Heart right ventricle (tissue), 16 donors: ENCODE measurements around the gene CHMP1A. TPM values are rescaled to one million over a fixed set of nuclear protein-coding genes. Genes with fewer than 3 reads are reported as not detected.

Source experiments
- ATAC-seq, 8 donors: fragments of 200-7000 bp; cut with Tn5 transposase; one replicate each; pipeline ENCODE4 v1.9.1; 2020; ENCODE audit warnings: mild to moderate bottlenecking in 8 of 8, moderate library complexity in 8 of 8, moderate number of reproducible peaks in 1 of 8
- DNase-seq, 2 donors: peaks; one replicate each; pipeline ENCODE4 v3.0.0-alpha.2; 2020
- H3K27ac ChIP-seq, 10 donors: fragments of 200-600 bp; sonication (generic) in 2 of 10; one replicate each; pipeline versions ENCODE4 v1.5.0 to v1.8.0; 2020 to 2022; ENCODE audit warnings: mild to moderate bottlenecking in 3 of 10
- H3K27me3 ChIP-seq, 7 donors: fragments of 200-600 bp; one replicate each; pipeline ENCODE4 v1.8.0; 2021 to 2022; ENCODE audit warnings: mild to moderate bottlenecking in 2 of 7
- H3K36me3 ChIP-seq, 9 donors: fragments of 200-600 bp; sonication (generic) in 1 of 9; one replicate each; pipeline versions ENCODE4 v1.5.0 to v1.8.0; 2020 to 2022; ENCODE audit warnings: mild to moderate bottlenecking in 2 of 9
- H3K4me1 ChIP-seq, 9 donors: fragments of 200-600 bp; sonication (generic) in 1 of 9; one replicate each; pipeline versions ENCODE4 v1.5.0 to v1.8.0; 2020 to 2022; ENCODE audit warnings: mild to moderate bottlenecking in 4 of 9
- H3K4me3 ChIP-seq, 10 donors: fragments of 200-600 bp; sonication (generic) in 2 of 10; one replicate each; pipeline versions ENCODE4 v1.5.0 to v1.8.0; 2020 to 2022; ENCODE audit warnings: mild to moderate bottlenecking in 7 of 10, moderate library complexity in 2 of 10
- H3K9me3 ChIP-seq, 11 donors: fragments of 200-600 bp in 10 of 11; sonication (generic) in 2 of 11; one replicate each; pipeline versions ENCODE4 v1.5.0 to v1.8.0; 2013 to 2022; ENCODE audit warnings: mild to moderate bottlenecking in 2 of 11, control low read depth in 1 of 11, moderate library complexity in 1 of 11
- WGBS, 2 donors: extraction: QIAGEN DNeasy Blood & Tissue Kit; methylation state at CpG; one replicate each; pipeline ENCODE4 v1.1.7; 2013; ENCODE audit warnings: inconsistent platforms in 1 of 2; 5-methylcytosine and 5-hydroxymethylcytosine counted together
- intact Hi-C, 10 donors: fragments of 100-400 bp; cut with DNase I; formaldehyde crosslinking; loops; one replicate each; pipeline versions ENCODE4 v1.11.1 to v1.14.2; 2022
- polyA plus RNA-seq, 2 donors: library from polyadenylated mRNA; stranded (reverse); fragments of 200-250 nt; gene quantifications; one replicate each; pipeline ENCODE4 v1.2.3, GENCODE V29; 2013
- total RNA-seq, 10 donors: library from RNA; stranded (reverse); fragmentation: NEBNext Ultra II Directional in 3 of 10; extraction: Animal tissue kit (Norgen Biotek cat#: 25700) in 3 of 10; gene quantifications; one replicate each; pipeline versions ENCODE4 v1.2.1 to v1.2.4, GENCODE V29; 2021 to 2023
- TF ChIP-seq, protein P1 (sequence below), 9 donors: fragments of 200-600 bp; sonication (generic) in 2 of 9; IDR thresholded peaks; one replicate each; pipeline versions ENCODE4 v1.5.0 to v1.8.0; 2021 to 2022; ENCODE audit warnings: antibody characterized with exemption in 9 of 9, mild to moderate bottlenecking in 5 of 9, moderate library complexity in 1 of 9
- donor health status: Arrhythmogenic right ventricular cardiomyopathy.
- donor health status: ischemic (EF 13 %, LVEDD 7.1; RV severe dilation, severe dysfunction).
- donor health status: healthy with polysubstance abuse.
- donor health status: DM: no; HTN: yes; CAD: no.
- donor health status: DM: no; HTN: no; CAD: no.
- donor health status: ischemic (EF 25% LVEDD 6.9; RV normal size, moderate dysfunction).
- donor health status: ischemic (EF 25% LVEDD 5.7; RV mildly dilated, moderate dysfunction).
- donor health status: healthy.
- donor health status: DM: yes; HTN: yes; CAD: no.
- donor health status: Ischemic cardiomyopathy.
- donor health status: ischemic (EF 35%, LVEDD 5.7; RV mildly dilated, moderate dysfunction).
- donor health status: nonischemic (EF 11% LVEDD 7.7; RV severe dilation, severe dysfunction).
- donor health status: DM: yes; HTN: yes; CAD: no.
- donor health status: PGD.
- donor health status: ischemic (EF 29% LVEDD 5.4; RV normal size, mild dysfunction).
- donor health status: nonischemic (EF 23%, LVEDD 6.1; RV moderate dilation, normal function).

Gene CHMP1A
- total and polyA plus RNA-seq, 12 donors = 30.6 to 71.4 (median 36.7) TPM

DNA sequence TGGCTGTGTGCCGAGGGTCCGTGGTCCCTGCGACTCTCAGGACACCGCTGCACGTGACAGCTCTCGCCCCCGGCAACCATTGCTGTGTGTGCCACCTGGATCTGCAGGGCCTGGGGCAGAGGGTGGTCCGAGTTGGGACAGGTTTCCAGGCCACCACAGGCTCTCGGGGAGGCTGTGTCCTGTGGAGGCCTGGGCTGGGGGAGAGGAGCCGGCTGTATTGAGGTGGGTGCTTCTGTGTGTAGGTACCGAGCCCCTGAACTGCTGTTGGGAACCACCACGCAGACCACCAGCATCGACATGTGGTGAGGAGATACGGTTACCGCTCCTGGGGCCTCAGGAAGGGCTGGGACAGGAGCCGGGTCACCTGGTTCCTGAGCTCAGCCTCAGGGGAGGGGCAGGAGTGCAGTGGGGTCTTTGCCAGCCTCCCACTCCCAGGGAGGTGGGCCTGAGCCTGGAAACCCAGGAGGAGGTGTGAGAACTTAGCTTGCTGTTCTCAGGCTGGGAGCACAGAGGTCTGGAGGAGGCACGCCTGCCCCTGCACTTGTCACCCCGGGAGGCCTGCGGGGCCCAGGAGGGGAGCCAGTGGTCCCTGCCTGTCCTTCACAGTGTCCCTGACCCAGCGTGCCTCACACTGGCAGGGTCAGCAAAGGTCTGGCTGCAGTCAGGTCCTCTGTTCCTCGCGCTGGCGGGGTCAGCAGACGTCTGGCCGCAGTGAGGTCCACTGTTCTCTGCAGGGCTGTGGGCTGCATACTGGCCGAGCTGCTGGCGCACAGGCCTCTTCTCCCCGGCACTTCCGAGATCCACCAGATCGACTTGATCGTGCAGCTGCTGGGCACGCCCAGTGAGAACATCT lies 36.6 kb upstream of the CHMP1A start:
- no peak for ATAC-seq
- DNase-seq = no peak
- no peak overlapping the region for H3K4me3 ChIP-seq
- intact Hi-C loops = no loop called here
- WGBS, 2 donors = 89 to 90% methylated on average over 32 of the region's 32 CpGs
- H3K27me3 ChIP-seq = no peaks in the 10 kb centered on the region
- H3K9me3 ChIP-seq = no peaks in the 10 kb centered on the region
- TF ChIP-seq, protein P1, sequence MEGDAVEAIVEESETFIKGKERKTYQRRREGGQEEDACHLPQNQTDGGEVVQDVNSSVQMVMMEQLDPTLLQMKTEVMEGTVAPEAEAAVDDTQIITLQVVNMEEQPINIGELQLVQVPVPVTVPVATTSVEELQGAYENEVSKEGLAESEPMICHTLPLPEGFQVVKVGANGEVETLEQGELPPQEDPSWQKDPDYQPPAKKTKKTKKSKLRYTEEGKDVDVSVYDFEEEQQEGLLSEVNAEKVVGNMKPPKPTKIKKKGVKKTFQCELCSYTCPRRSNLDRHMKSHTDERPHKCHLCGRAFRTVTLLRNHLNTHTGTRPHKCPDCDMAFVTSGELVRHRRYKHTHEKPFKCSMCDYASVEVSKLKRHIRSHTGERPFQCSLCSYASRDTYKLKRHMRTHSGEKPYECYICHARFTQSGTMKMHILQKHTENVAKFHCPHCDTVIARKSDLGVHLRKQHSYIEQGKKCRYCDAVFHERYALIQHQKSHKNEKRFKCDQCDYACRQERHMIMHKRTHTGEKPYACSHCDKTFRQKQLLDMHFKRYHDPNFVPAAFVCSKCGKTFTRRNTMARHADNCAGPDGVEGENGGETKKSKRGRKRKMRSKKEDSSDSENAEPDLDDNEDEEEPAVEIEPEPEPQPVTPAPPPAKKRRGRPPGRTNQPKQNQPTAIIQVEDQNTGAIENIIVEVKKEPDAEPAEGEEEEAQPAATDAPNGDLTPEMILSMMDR (IDR thresholded peaks at IDR 0.05) = no peak
- H3K36me3 ChIP-seq = peaks cover 0 to 86% (median 10%) of the 10 kb centered on the region in 9 donors
- no peak overlapping the region for H3K27ac ChIP-seq
- peaks cover 0 to 7% (median 0%) of the 10 kb centered on the region in 9 donors for H3K4me1 ChIP-seq

DNA sequence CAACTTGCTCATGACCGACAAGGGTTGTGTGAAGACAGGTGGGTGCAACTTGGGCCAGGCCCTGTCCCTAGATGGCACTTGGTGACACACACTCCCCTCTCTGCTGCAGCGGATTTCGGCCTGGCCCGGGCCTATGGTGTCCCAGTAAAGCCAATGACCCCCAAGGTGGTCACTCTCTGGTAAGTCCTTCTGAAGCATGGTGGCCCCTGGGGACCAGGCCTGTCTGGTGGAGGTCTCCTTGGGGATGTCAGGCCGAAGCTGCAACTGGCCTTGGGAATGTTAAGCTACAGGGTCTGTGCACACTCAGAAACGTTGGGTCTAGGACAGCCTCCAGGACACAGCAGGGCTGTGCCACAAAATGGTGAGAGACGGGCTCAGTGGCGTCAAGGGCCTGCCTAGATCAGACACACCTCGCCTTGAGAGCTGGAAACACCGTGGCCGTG lies 35.8 kb upstream of the CHMP1A start:
- H3K27ac ChIP-seq = no peak overlapping the region
- H3K4me1 ChIP-seq = peaks cover 0 to 7% (median 0%) of the 10 kb centered on the region in 9 donors
- no peak for DNase-seq
- no peak for ATAC-seq
- peaks cover 0 to 88% (median 10%) of the 10 kb centered on the region in 9 donors for H3K36me3 ChIP-seq
- intact Hi-C loops = no loop called here
- TF ChIP-seq, protein P1 (IDR thresholded peaks at IDR 0.05) = no peak
- H3K4me3 ChIP-seq = no peak overlapping the region
- WGBS, 2 donors = 92 to 94% methylated on average over 11 of the region's 11 CpGs
- H3K9me3 ChIP-seq = no peaks in the 10 kb centered on the region
- H3K27me3 ChIP-seq = no peaks in the 10 kb centered on the region

DNA sequence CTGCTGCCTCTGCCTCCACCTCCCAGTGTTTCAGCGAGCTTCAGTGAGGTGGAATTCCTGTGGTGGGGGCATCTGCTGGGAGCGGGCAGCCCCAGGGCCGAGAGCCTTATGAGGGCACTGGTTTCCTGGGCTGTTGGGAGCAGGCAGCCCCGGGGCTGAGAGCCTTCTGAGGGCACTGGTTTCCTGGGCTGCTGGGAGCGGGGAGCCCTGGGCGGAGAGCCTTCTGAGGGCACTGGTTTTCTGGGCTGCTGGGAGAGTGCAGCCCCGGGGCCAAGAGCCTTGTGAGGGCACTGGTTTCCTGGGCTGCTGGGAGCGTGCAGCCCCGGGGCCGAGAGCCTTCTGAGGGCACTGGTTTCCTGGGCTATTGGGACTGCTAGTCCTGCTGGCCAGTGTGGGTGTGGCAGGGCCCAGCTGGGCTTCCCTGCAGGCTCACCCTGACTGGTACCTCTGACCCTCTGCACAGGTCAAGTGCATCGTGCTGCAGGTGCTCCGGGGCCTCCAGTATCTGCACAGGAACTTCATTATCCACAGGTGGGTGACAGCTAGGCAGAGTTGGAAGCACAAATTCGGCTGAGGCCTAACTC lies 34.6 kb upstream of the CHMP1A start:
- no peak for DNase-seq
- no peak overlapping the region for H3K27ac ChIP-seq
- H3K4me1 ChIP-seq = peaks cover 4 to 16% (median 8%) of the 10 kb centered on the region in 9 donors
- no peak for ATAC-seq
- H3K9me3 ChIP-seq = no peaks in the 10 kb centered on the region
- peaks cover 0 to 78% (median 10%) of the 10 kb centered on the region in 9 donors for H3K36me3 ChIP-seq
- intact Hi-C loops = no loop called here
- H3K27me3 ChIP-seq = no peaks in the 10 kb centered on the region
- TF ChIP-seq, protein P1 (IDR thresholded peaks at IDR 0.05) = no peak
- 87 to 95% methylated on average over 13 of the region's 13 CpGs for WGBS, 2 donors
- H3K4me3 ChIP-seq = no peak overlapping the region

DNA sequence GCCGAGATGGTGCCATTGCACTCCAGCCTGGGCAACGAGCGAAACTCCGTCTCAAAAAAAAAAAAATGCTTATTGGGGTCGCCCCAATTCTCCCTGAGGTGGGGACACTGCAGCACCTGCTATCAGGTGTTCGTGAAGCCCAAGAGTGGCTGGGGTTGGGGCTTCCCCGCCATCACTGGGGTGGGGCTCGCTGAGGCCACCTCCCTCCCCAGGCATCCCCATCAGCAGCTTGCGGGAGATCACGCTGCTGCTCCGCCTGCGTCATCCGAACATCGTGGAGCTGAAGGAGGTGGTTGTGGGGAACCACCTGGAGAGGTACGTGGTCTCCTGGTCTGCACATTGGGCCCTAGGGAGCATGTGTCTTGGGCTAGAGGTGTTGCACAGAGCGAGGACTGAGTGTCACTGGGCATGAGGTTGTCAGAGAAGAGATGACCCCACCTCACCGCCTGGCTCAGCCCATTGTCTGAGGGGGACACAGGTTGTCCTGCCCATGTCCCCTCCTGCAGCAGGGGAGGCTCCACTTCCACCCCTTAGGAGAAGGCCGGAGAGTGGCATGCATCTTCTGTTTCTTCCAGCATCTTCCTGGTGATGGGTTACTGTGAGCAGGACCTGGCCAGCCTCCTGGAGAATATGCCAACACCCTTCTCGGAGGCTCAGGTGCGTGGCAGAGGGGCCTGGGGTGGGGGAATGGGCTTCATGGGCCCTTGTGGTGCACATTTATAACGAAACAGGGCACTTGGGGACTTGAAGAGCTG lies 33.9 kb upstream of the CHMP1A start:
- Histone ChIP-seq H3K4me1 (peaks cover 4 to 11% (median 8%) of the 10 kb centered on the region in 9 donors), H3K4me3 (no peak overlapping the region), H3K9me3 (no peaks in the 10 kb centered on the region), H3K27ac (no peak overlapping the region), H3K36me3 (peaks cover 0 to 72% (median 10%) of the 10 kb centered on the region in 9 donors), H3K27me3 (no peaks in the 10 kb centered on the region)
- WGBS, 2 donors = 95 to 96% methylated on average over 21 of the region's 21 CpGs
- intact Hi-C loops = no loop called here
- TF ChIP-seq, protein P1 (IDR thresholded peaks at IDR 0.05) = no peak
- no peak for ATAC-seq
- no peak for DNase-seq
